ENCODE data around the gene RAD21L1.

Gene RAD21L1

DNA sequence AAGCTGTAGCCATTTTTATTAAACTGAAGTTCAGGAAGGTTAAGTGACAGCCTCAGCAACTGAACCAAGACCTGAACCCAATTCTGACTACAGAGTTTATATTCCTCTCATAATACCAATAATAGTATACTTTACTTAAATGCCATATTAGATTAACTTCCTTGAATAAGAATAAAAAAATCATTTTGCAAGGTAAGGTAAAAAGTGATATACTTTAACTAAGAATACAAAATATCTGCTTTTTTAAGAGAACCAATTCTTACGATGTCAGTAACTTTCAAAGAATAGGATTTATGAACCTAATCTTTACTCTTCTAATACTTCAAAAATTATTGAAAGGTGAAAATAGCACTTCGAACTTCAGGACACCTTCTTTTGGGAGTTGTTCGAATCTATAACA lies 3.7 kb downstream of the RAD21L1 start:
- no peak for DNase-seq (ENCODE audit: low read depth)

DNA sequence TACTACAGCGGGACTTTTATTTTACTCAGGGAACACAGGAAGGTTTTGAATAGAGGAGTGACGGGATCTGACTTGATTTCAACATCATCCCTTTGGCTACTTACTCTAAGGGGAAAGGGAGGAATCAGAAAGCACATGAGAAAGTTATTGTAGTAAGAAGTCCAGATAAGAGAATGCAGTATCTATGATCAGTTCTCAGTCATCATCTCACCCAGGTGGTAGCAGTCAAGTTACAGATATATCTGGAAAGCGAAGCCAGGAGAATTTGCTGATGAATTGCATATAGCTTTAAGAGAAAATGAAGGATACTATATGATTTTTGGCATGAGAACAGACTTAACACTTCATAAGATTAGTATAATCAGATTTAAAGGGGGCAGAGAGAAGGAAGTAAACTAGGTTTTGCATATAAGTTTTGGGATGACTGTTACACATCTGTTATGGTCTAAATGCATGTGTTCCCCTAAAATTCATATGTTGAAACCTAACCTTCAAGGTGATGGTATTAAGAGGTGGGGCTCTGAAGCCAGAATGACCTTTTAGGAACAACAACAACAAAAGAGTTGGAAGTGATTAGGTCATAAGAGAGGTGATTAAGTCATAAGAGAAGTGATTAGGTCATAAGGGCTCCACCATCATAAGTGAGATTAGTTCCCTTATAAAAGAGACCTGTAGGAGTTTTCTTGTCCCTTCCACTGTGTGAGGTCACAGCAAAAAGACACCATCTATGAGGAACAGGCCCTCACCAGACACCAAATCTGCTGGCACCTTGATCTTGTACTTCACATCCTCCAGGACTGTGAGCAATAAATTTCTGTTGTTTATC lies 6.7 kb downstream of the RAD21L1 start:
- TF ChIP-seq, protein P1, sequence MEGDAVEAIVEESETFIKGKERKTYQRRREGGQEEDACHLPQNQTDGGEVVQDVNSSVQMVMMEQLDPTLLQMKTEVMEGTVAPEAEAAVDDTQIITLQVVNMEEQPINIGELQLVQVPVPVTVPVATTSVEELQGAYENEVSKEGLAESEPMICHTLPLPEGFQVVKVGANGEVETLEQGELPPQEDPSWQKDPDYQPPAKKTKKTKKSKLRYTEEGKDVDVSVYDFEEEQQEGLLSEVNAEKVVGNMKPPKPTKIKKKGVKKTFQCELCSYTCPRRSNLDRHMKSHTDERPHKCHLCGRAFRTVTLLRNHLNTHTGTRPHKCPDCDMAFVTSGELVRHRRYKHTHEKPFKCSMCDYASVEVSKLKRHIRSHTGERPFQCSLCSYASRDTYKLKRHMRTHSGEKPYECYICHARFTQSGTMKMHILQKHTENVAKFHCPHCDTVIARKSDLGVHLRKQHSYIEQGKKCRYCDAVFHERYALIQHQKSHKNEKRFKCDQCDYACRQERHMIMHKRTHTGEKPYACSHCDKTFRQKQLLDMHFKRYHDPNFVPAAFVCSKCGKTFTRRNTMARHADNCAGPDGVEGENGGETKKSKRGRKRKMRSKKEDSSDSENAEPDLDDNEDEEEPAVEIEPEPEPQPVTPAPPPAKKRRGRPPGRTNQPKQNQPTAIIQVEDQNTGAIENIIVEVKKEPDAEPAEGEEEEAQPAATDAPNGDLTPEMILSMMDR (IDR thresholded peaks at IDR 0.05; ENCODE audit: low read depth, low read length) = no peak
- no peak for TF ChIP-seq MYC (IDR thresholded peaks at IDR 0.05; ENCODE audit: low read depth, low read length)
- TF ChIP-seq, protein P2, sequence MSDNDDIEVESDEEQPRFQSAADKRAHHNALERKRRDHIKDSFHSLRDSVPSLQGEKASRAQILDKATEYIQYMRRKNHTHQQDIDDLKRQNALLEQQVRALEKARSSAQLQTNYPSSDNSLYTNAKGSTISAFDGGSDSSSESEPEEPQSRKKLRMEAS (IDR thresholded peaks at IDR 0.05; ENCODE audit: low read depth, low read length) = no peak
- TF ChIP-seq POLR2A (IDR thresholded peaks at IDR 0.05; ENCODE audit: extremely low read depth, insufficient read length) = no peak

More for the DNA sequence above, 3.7 kb downstream of the RAD21L1 start:
- TF ChIP-seq, protein P1 (IDR thresholded peaks at IDR 0.05; ENCODE audit: low read depth, low read length) = no peak
- TF ChIP-seq, protein P2 (IDR thresholded peaks at IDR 0.05; ENCODE audit: low read depth, low read length) = no peak
- TF ChIP-seq MYC (IDR thresholded peaks at IDR 0.05; ENCODE audit: low read depth, low read length) (no peak), POLR2A (IDR thresholded peaks at IDR 0.05; ENCODE audit: extremely low read depth, insufficient read length) (no peak)
- H3K4me3 ChIP-seq (ENCODE audit: low read depth, low read length) = no peak overlapping the region

DNA sequence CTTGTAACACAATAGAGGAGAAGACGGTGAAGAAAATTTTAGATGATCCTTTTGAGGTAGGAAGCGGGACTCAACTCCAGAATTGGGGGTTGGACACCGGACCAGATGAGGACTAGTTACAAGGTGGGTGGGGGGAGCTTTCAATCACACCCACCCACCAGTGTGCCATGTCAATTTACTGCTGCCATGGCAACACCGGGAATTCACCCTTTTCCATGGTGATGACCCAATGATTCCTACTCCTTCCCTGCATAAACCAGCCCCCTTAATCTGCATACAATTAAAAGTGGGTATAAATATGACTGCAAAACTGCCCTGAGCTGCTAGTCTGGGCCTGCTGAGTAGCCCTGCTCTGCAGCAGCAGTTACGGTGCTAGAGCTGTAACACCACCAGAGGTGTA lies 14.7 kb downstream of the RAD21L1 start:
- no peak for DNase-seq (ENCODE audit: low read depth)
- H3K4me3 ChIP-seq (ENCODE audit: low read depth, low read length) = no peak overlapping the region
- TF ChIP-seq, protein P1 (IDR thresholded peaks at IDR 0.05; ENCODE audit: low read depth, low read length) = no peak
- TF ChIP-seq, protein P2 (IDR thresholded peaks at IDR 0.05; ENCODE audit: low read depth, low read length) = no peak
- no peak for TF ChIP-seq POLR2A (IDR thresholded peaks at IDR 0.05; ENCODE audit: extremely low read depth, insufficient read length)
- no peak for TF ChIP-seq MYC (IDR thresholded peaks at IDR 0.05; ENCODE audit: low read depth, low read length)

More for the DNA sequence above, 6.7 kb downstream of the RAD21L1 start:
- H3K4me3 ChIP-seq (ENCODE audit: low read depth, low read length) = no peak overlapping the region
- no peak for DNase-seq (ENCODE audit: low read depth)

DNA sequence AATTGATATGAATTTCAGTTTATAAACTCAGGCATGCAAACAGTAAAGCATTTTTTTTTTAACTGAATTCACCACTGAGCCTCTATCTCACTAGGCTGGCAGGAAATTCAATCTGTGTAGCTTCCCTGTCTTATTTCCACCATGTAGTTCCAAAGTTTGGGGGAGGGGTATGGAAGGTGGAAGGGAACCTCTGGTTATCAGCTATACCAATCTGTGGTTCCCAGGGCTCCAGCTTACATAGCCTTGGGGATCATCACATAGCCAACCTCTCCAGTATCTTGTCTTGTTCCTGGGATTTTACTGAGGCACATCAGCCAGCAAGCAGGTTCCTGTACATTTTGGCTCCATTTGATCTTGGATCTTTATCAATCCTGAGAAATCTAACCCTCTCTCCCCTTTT lies 15.6 kb downstream of the RAD21L1 start:
- no peak for DNase-seq (ENCODE audit: low read depth)
- TF ChIP-seq MYC (IDR thresholded peaks at IDR 0.05; ENCODE audit: low read depth, low read length) (no peak), POLR2A (IDR thresholded peaks at IDR 0.05; ENCODE audit: extremely low read depth, insufficient read length) (no peak)
- TF ChIP-seq, protein P2 (IDR thresholded peaks at IDR 0.05; ENCODE audit: low read depth, low read length) = no peak
- TF ChIP-seq, protein P1 (IDR thresholded peaks at IDR 0.05; ENCODE audit: low read depth, low read length) = no peak
- no peak overlapping the region for H3K4me3 ChIP-seq (ENCODE audit: low read depth, low read length)

DNA sequence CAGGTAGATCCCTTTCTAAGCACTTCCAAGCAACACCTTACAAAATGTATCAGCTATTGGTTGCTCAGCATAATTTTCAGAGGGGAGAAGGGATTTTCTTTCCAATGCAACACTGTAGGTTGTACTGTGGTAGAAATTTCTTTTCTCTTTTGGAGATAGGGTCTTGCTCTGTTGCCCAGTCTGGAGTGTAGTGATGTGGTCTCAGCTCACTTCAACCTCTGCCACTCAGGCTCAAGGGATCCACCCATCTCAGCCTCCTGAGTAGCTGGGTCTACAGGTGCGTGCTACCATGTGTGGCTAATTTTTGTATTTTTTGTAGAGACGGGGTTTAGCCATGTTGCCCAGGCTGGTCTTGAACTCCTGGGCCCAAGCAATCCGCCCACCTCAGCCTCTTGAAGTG lies 16.3 kb downstream of the RAD21L1 start:
- no peak for DNase-seq (ENCODE audit: low read depth)
- H3K4me3 ChIP-seq (ENCODE audit: low read depth, low read length) = no peak overlapping the region
- TF ChIP-seq POLR2A (IDR thresholded peaks at IDR 0.05; ENCODE audit: extremely low read depth, insufficient read length) (no peak), MYC (IDR thresholded peaks at IDR 0.05; ENCODE audit: low read depth, low read length) (no peak)
- TF ChIP-seq, protein P1 (IDR thresholded peaks at IDR 0.05; ENCODE audit: low read depth, low read length) = no peak
- TF ChIP-seq, protein P2 (IDR thresholded peaks at IDR 0.05; ENCODE audit: low read depth, low read length) = no peak
